K562 (cell line): ENCODE data around the gene GANAB. TPM values are rescaled to one million over a fixed set of nuclear protein-coding genes. Genes with fewer than 3 reads are reported as not detected.

Experiments used
- CSDE1 ChIP-seq, 2 experiments: fragments of 450-650 bp; IDR thresholded peaks; 2 replicates each; pipeline ENCODE4 v1.6.1; 2016; ENCODE audit warnings: mild to moderate bottlenecking in 1 of 2
- CXXC5 ChIP-seq: fragments of 250-450 bp; sonication (Bioruptor Pico); IDR thresholded peaks from 2 replicates; pipeline ENCODE4 v1.8.0; 2022; ENCODE audit warnings: inconsistent platforms, mild to moderate bottlenecking, moderate library complexity
- MYC ChIP-seq, 2 experiments: fragments of 250-450 bp in 1 of 2; sonication (Bioruptor Pico) in 1 of 2; IDR thresholded peaks; 2 replicates each; pipeline versions ENCODE4 v1.5.1 to v1.6.1; 2012 to 2021; ENCODE audit warnings: low read depth in 2 of 2, borderline replicate concordance in 1 of 2, improper control_type of control experiment in 1 of 2, low read length in 1 of 2, mild to moderate bottlenecking in 1 of 2, moderate library complexity in 1 of 2
- NEUROD1 ChIP-seq: fragments of 150-350 bp; IDR thresholded peaks from 2 replicates; pipeline ENCODE4 v1.6.1; 2014; ENCODE audit warnings: borderline replicate concordance, low read length, low read depth; ENCODE audit not compliant: partially characterized antibody
- PHB ChIP-seq: fragments of 250-450 bp; sonication (Bioruptor Pico); IDR thresholded peaks from 2 replicates; pipeline ENCODE4 v1.5.0; 2021
- RBFOX2 ChIP-seq: fragments of 200-400 bp; formaldehyde crosslinking; IDR thresholded peaks from 2 replicates; pipeline ENCODE4 v1.6.1; 2017; ENCODE audit warnings: low read depth, mild to moderate bottlenecking, low read length, moderate library complexity
- TAL1 ChIP-seq: fragments of 450-650 bp; IDR thresholded peaks from 2 replicates; pipeline ENCODE4 v1.6.1; 2016; ENCODE audit warnings: mild to moderate bottlenecking
- TEAD4 ChIP-seq, 2 experiments: sonication (generic) in 1 of 2; formaldehyde crosslinking in 1 of 2; IDR thresholded peaks; 2 replicates each; pipeline versions ENCODE4 v1.6.1 to v1.8.0; 2012 to 2022; ENCODE audit warnings: borderline replicate concordance in 1 of 2, inconsistent platforms in 1 of 2, low read length in 1 of 2, mild to moderate bottlenecking in 1 of 2, missing genetic modification reagents in 1 of 2
- ZNF311 ChIP-seq: fragments of 250-450 bp; sonication (Bioruptor Pico); IDR thresholded peaks from 2 replicates; pipeline ENCODE4 v1.4.0; 2020; ENCODE audit warnings: mild to moderate bottlenecking, moderate library complexity
- ZNF354B ChIP-seq: fragments of 250-450 bp; sonication (Bioruptor Pico); IDR thresholded peaks from 2 replicates; pipeline ENCODE4 v1.4.0; 2020
- ZNF436 ChIP-seq: fragments of 250-450, 450-650 bp; sonication (Bioruptor Pico); formaldehyde crosslinking; IDR thresholded peaks from 2 replicates; pipeline ENCODE4 v1.7.0; 2020; ENCODE audit warnings: mild to moderate bottlenecking
- ZNF75A ChIP-seq: fragments of 450-650 bp; formaldehyde crosslinking; IDR thresholded peaks from 2 replicates; pipeline ENCODE4 v1.4.0; 2020; ENCODE audit warnings: mild to moderate bottlenecking
- polyA plus RNA-seq, 8 experiments: library from polyadenylated mRNA; depleted of rRNA in 4 of 8; stranded (reverse) in 5 of 8; unstranded in 3 of 8; fragments of >200 nt; fragmentation: Nextera tagmentation in 2 of 8; fragmentation: Illumina TruSeq in 1 of 8; extraction: Ambion mirVana in 2 of 8; extraction: Trizol in 1 of 8; gene quantifications; 2 replicates each; pipeline versions ENCODE4 v1.2.1 to v1.2.3, GENCODE V29; 2011 to 2014; ENCODE audit warnings: inconsistent platforms in 1 of 8, missing spikeins in 1 of 8
- total RNA-seq, 7 experiments: library from RNA; depleted of rRNA in 6 of 7; stranded (reverse); fragments of >200 nt in 6 of 7; fragmentation: Illumina TruSeq in 2 of 7; extraction: Trizol in 2 of 7; gene quantifications; 2 replicates each; pipeline versions ENCODE4 v1.2.1 to v1.2.3, GENCODE V29; 2011 to 2021; ENCODE audit warnings: low replicate concordance in 1 of 7
- TF ChIP-seq, protein P1 (sequence below): fragments of 450-650 bp; IDR thresholded peaks from 2 replicates; pipeline ENCODE4 v1.6.1; 2016
- TF ChIP-seq, protein P2 (sequence below): sonication (generic); formaldehyde crosslinking; IDR thresholded peaks from 2 replicates; pipeline ENCODE4 v1.8.1; 2022; ENCODE audit warnings: missing genetic modification reagents
- TF ChIP-seq, protein P3 (sequence below): fragments of 200-800 bp; sonication (Bioruptor generic); IDR thresholded peaks from 2 replicates; pipeline ENCODE4 v1.6.1; 2017; ENCODE audit warnings: missing genetic modification characterization, missing compliant biosample characterization
- TF ChIP-seq, protein P4 (sequence below): IDR thresholded peaks from 2 replicates; pipeline ENCODE4 v1.6.1; 2011; ENCODE audit warnings: borderline replicate concordance, low read depth, mild to moderate bottlenecking, moderate library complexity, low read length; ENCODE audit not compliant: insufficient read depth, poor library complexity, severe bottlenecking
- TF ChIP-seq, protein P5 (sequence below): IDR thresholded peaks from 3 replicates; pipeline ENCODE4 v1.6.1; 2011; ENCODE audit warnings: borderline replicate concordance, mild to moderate bottlenecking, moderate library complexity; ENCODE audit not compliant: insufficient read length; ENCODE audit errors: extremely low read depth

Gene GANAB
- total and polyA plus RNA-seq, 9 of the 15 experiments (the other 6 are each of a cell fraction or from before 2014, with no cell fraction given) = 6.5 to 284 (median 161) TPM

DNA sequence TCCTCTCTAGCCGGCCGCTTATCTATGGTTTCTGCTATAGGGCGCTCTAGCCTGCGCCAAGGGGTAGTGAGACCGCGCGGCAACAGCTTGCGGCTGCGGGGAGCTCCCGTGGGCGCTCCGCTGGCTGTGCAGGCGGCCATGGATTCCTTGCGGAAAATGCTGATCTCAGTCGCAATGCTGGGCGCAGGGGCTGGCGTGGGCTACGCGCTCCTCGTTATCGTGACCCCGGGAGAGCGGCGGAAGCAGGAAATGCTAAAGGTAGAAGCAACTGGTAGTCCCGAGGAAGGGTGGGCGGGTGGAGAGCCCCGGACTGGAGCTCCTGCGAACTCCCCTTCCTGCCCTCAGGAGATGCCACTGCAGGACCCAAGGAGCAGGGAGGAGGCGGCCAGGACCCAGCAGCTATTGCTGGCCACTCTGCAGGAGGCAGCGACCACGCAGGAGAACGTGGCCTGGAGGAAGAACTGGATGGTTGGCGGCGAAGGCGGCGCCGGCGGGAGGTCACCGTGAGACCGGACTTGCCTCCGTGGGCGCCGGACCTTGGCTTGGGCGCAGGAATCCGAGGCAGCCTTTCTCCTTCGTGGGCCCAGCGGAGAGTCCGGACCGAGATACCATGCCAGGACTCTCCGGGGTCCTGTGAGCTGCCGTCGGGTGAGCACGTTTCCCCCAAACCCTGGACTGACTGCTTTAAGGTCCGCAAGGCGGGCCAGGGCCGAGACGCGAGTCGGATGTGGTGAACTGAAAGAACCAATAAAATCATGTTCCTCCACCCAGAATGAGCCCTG is 25.4 kb upstream of the GANAB start, which contains the start of the genes LBHD1 and UQCC3 (continued):
- TF ChIP-seq CXXC5 (CRISPR knock-in tag) (peak; percentile 73), ZNF75A (no peak), CSDE1 (IDR thresholded peaks at IDR 0.05) (peak in 1 of 2 experiments; percentile 40; a peak in 1 of 4 replicates), TEAD4 (IDR thresholded peaks at IDR 0.05; ENCODE audit: low read length) (peak; percentile 11; the same call in 1 of the 2 replicates), TEAD4 (CRISPR knock-in tag; IDR thresholded peaks at IDR 0.05; ENCODE audit: borderline replicate concordance) (no peak), ZNF311 (no peak), RBFOX2 (peak; percentile 93), ZNF436 (CRISPR knock-in tag) (no peak), ZNF354B (CRISPR knock-in tag) (no peak), TAL1 (no peak), MYC (IDR thresholded peaks at IDR 0.05; ENCODE audit: low read depth, low read length) (peak; percentile 92), MYC (CRISPR knock-in tag; IDR thresholded peaks at IDR 0.05; ENCODE audit: borderline replicate concordance, low read depth) (peak; percentile 74; the same call in 1 of the 2 replicates), NEUROD1 (no peak), PHB (CRISPR knock-in tag) (0 out of 2 replicates have a peak, but pooled peaks have one; percentile 9)
- TF ChIP-seq, protein P1, sequence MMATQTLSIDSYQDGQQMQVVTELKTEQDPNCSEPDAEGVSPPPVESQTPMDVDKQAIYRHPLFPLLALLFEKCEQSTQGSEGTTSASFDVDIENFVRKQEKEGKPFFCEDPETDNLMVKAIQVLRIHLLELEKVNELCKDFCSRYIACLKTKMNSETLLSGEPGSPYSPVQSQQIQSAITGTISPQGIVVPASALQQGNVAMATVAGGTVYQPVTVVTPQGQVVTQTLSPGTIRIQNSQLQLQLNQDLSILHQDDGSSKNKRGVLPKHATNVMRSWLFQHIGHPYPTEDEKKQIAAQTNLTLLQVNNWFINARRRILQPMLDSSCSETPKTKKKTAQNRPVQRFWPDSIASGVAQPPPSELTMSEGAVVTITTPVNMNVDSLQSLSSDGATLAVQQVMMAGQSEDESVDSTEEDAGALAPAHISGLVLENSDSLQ = no peak
- TF ChIP-seq, protein P2, sequence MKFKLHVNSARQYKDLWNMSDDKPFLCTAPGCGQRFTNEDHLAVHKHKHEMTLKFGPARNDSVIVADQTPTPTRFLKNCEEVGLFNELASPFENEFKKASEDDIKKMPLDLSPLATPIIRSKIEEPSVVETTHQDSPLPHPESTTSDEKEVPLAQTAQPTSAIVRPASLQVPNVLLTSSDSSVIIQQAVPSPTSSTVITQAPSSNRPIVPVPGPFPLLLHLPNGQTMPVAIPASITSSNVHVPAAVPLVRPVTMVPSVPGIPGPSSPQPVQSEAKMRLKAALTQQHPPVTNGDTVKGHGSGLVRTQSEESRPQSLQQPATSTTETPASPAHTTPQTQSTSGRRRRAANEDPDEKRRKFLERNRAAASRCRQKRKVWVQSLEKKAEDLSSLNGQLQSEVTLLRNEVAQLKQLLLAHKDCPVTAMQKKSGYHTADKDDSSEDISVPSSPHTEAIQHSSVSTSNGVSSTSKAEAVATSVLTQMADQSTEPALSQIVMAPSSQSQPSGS = no peak
- TF ChIP-seq, protein P3, sequence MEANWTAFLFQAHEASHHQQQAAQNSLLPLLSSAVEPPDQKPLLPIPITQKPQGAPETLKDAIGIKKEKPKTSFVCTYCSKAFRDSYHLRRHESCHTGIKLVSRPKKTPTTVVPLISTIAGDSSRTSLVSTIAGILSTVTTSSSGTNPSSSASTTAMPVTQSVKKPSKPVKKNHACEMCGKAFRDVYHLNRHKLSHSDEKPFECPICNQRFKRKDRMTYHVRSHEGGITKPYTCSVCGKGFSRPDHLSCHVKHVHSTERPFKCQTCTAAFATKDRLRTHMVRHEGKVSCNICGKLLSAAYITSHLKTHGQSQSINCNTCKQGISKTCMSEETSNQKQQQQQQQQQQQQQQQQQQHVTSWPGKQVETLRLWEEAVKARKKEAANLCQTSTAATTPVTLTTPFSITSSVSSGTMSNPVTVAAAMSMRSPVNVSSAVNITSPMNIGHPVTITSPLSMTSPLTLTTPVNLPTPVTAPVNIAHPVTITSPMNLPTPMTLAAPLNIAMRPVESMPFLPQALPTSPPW (CRISPR knock-in tag) = peak; percentile 59
- TF ChIP-seq, protein P4, sequence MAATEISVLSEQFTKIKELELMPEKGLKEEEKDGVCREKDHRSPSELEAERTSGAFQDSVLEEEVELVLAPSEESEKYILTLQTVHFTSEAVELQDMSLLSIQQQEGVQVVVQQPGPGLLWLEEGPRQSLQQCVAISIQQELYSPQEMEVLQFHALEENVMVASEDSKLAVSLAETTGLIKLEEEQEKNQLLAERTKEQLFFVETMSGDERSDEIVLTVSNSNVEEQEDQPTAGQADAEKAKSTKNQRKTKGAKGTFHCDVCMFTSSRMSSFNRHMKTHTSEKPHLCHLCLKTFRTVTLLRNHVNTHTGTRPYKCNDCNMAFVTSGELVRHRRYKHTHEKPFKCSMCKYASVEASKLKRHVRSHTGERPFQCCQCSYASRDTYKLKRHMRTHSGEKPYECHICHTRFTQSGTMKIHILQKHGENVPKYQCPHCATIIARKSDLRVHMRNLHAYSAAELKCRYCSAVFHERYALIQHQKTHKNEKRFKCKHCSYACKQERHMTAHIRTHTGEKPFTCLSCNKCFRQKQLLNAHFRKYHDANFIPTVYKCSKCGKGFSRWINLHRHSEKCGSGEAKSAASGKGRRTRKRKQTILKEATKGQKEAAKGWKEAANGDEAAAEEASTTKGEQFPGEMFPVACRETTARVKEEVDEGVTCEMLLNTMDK = no peak
- TF ChIP-seq, protein P5, sequence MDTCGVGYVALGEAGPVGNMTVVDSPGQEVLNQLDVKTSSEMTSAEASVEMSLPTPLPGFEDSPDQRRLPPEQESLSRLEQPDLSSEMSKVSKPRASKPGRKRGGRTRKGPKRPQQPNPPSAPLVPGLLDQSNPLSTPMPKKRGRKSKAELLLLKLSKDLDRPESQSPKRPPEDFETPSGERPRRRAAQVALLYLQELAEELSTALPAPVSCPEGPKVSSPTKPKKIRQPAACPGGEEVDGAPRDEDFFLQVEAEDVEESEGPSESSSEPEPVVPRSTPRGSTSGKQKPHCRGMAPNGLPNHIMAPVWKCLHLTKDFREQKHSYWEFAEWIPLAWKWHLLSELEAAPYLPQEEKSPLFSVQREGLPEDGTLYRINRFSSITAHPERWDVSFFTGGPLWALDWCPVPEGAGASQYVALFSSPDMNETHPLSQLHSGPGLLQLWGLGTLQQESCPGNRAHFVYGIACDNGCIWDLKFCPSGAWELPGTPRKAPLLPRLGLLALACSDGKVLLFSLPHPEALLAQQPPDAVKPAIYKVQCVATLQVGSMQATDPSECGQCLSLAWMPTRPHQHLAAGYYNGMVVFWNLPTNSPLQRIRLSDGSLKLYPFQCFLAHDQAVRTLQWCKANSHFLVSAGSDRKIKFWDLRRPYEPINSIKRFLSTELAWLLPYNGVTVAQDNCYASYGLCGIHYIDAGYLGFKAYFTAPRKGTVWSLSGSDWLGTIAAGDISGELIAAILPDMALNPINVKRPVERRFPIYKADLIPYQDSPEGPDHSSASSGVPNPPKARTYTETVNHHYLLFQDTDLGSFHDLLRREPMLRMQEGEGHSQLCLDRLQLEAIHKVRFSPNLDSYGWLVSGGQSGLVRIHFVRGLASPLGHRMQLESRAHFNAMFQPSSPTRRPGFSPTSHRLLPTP = no peak
